ENCODE results near the gene LACC1.

Gene LACC1

DNA sequence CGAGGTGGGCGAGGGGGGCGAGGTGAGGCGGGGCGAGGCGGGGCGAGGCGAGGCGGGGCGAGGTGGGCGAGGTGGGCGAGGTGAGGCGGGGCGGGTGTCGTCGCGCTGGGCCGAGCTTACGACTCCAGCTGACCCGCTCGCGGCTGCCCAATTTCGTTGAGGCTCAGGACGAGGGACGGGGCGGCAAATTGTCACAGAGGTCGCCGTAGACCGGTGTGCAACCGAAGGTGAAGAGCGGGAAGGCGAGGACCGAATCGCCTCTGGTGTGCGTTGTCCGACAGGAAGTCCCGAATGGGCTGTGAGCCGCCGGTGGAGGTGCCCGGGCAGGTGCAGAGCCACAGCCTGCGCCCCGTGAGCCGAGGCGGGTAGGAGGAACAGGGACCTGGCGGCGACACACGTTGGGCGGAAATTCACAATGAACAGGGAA lies at the start of gene LACC1:
Gene LACC1, plus strand, starts transcription at position 150 of the 427 bp plus-strand sequence. CDS start 1,082 bp downstream, outside the sequence.
- DNase-seq, result peak in 1 of 2 donors; percentile 77

DNA sequence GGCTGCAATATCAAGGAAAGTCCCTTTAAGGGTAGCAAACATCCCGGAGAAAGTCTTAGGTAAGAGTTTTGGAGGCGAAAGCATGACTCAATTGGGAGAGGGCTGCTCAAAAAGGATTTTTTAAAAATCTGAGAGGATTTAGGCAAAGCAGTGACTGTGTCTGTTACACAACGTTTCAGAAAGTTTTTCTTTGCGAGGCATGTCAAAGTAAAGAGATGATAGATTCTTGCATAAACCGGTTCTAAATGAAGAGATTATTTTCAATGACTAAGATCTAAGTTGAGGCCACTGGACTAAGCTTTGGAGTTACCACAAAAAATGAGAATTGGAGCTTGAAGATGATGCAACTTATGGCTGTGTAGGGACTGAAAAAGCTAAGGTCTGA lies 49.2 kb upstream of the LACC1 start:
- no peak for DNase-seq

DNA sequence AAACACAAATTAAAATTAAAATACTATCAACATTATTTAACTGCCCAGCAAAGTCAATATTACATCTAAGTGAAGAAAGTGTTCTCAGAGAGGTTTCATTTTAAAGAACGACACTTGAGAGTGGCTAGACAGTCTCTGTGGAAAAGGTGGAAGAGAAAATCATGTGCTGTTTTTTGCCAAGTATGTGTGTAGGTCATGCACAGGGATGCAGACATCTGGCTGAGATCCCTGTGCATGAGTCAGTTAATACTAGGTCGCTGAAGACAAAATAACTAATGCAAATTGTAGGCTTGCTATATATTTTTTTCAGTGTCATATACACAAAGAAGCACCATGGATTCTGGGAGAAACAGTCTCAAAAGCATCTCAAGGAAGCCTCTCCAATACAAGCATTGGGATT lies 48.6 kb upstream of the LACC1 start:
- DNase-seq, result no peak

DNA sequence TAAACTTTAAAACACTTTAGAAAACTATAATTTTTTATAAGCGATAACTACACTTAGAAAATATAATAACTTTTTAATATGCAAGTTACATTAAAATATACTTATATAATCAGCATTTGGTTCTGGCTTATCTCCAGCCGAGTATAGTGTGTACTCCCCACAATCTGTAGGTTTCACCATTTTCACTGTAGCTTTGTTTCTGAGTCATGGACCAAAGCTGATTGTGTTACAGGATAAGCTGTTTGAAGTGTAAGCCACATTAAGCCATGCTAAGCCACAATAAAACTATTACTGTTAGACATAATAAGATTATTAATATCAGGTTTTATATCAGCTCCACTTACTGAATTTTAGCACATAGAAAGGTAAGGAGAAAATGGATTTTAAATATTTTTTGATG lies 44.0 kb upstream of the LACC1 start:
- DNase-seq, result no peak

DNA sequence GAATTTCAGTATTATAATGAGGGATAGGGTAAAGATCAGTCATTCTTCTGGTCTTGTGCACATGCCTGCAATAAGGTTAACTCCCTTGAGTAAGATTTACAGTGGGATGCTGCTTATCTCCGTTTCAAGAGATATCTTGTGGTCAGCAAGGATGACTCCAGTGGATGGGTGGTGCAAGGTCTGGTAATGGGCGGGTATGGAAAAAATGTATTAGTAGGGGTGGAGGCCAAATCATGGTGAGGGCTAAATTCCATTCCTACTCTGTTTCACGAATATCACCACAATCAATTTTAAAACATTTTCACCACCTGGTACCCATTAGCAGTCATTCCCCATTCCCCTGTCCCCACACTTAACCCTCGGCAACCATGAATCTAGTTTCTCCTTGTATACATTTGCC lies 40.8 kb upstream of the LACC1 start:
- no peak for DNase-seq

DNA sequence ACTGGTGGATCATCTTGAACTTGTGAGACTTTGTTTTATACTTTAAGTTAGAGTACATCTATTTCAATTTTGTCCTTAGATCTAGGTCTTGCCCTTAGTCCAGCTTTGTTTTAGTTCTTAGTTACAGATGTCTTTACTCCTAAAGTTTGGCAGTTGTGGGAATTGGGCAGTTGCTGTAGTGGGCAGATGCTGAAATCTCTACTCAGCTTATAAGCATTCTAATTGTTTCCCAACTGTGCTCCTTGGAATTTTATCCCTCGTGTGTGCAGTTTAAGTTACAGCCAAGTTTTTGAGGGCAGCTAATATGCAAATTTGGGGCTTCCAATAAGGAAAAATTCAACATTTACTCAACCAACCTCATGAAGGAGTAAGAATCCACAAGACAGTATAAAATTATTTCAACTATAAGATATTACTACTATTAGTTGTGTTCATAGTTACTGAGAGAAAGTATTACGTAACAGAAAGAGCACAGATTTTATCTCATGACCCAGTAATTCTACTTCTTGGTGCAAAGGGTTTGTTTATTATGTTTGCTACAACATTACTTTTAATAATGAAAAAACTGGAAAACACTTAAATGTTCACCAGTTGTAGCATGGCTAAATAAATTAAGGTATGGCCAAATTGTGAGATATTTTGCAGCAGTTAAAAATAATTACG lies 33.1 kb upstream of the LACC1 start:
- no peak for DNase-seq

DNA sequence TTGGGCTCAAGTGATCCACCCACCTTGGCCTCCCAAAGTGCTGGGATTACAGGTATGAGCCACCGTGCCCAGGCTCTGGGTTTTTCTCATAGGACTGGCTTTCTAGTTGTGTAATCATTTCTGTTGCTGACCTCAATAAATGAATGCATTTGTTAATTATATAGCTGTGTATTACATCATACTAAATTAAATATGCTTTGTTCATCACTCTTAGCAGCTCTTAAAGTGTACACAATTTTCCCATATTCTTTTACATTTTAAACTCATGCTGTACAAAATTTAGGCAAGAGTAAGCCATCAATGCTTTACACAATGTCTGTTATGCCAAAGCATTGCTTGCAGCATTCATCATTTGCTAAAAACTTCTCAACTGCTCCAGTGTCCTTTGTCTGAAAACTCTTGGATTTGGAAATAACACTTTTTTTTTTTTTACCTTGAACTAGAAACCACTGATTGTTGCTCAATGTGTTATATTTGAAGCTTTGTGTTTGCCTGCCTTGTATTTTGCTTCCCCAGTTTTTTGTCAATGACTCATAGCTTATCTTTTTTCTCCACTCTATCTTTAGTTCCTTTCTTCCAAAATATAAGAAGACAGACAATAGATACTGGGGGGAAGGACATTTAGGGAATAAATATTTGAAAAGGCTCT lies 31.6 kb upstream of the LACC1 start:
- no peak for DNase-seq

DNA sequence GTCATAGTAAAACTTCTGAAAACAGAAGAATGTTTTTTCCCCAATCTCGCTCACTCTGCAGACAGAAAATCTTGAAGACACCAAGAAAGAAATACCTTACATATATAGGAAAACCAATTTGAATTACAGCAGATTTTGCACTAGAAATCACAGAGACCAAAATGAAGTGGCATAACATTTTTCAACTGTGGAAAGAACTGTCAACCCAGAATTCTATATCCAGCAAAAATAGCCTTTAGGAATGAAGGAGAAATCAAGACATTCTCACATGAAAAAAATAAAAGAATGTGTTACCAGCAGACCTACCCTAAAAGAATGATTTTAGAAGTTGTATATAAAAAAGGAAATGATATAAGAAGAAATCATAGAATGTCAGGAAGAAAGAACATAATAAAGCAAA lies 28.8 kb upstream of the LACC1 start:
- DNase-seq, result no peak

DNA sequence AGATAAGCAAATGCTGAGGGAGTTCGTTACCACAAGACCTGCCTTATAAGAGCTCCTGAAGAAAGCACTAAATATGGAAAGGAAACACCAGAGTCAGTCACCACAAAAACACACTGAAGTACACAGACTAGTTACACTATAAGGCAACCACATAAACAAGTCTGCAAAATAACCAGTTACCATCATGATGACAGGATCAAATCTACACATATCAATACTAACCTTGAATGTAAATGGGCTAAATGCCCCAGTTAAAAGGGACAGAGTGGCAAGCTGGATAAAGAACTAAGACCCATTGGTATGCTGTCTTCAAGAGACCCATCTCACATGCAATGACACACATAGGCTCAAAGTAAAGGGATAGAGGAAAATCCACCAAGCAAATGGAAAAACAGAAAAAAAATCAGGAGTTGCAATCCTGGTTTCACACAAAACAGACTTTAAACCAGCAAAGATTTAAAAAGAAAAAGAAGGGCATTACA lies 26.7 kb upstream of the LACC1 start:
- no peak for DNase-seq

DNA sequence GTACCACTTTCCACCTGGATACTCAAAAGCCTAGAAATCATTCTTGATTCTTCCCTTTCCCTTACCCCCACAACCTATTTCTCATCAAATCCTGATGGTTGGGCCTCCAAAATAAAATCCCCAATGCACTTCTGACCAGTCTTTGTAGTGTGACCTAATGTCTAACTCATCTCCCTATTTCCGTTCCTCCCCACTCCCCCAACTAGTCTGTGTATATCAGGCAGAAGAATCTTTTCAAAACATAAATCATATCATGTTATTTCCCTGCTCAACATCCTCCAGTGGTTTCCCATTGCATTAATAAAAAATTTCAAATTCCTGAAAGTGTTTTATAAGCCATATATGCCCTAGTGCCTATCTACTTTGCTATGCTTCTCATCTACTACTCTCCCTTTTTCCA lies 17.8 kb upstream of the LACC1 start:
- no peak for DNase-seq

DNA sequence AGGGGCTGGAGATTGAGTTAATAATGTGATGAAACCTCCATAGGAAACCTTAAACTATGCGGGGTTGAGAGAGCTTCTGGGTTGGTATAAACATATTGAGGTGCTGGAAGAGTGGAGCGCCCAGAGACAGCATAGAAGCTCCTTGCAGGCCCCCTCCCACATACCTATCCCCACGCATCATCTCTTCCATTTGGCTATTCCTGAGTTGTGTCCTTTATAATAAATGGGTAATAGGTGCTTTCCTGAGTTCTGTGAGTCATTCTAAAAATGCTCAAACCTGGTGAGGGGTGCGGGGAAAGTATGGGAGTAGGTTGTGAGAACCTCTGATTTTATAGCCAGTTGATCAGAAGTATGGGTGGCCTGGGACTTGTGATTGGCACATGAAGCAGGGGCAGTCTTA lies 14.8 kb upstream of the LACC1 start:
- DNase-seq, result no peak

DNA sequence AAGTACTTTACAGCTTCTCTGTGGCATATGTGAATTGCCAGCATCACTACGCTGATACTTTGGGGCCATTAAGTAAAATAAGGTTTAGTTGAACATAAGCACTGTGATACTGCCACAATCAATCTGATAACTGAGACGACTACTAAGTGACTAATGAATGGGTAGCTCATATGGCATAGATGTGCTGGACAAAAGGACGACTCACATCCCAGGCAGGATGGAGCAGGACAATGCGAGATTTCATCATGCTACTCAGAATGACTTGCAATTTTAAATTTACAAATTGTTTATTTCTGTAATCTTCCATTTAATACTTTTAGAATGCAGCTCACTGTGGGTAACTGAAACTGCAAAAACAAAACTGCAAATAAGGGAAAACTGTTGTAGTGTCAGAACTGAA lies 13.8 kb upstream of the LACC1 start:
- no peak for DNase-seq

DNA sequence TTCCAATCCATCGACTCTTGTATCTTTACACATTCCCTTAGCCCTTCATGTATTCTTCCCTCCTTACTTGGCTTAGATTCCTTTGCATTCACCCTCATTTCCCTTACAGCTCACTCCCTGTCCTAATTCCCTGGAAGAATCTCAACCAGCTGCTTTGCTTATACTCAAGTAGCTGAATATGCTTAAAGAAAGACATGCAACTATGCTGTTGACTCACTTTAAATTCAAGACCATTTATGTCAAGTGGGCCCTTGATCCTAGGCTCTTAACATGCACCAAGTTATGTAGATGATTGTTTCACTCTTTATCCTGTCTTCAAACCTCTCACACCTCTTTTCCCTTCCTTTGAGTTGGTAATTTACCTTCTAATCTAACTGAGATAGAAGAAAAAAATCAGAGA lies 7.5 kb upstream of the LACC1 start:
- no peak for DNase-seq

DNA sequence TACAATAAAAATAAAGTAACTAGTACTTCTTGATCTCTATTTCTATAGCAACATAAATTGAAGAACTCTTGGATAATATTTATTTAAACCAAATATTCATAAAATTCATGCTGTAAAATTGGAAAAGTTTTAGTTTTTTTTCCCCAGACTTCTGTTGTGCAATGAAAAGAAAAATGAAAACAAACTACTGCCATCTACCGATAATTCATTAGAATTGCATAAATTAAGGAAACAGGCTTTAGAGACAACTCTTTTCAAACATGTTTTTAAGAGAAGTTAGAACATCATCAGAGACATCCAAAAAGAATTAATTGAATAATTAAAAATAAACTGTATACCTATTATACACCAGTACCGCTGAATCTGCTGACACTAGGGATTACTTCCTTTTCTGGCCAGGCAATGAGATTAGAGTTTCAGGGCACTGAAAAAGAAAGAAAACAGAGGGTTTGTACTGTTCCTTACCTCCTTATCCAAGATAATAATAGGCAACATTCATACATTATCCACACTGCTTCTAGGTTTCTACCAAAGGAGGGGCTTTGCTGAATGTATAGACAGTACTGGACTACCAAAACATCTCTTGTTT lies 5.1 kb upstream of the LACC1 start:
- no peak for DNase-seq

DNA sequence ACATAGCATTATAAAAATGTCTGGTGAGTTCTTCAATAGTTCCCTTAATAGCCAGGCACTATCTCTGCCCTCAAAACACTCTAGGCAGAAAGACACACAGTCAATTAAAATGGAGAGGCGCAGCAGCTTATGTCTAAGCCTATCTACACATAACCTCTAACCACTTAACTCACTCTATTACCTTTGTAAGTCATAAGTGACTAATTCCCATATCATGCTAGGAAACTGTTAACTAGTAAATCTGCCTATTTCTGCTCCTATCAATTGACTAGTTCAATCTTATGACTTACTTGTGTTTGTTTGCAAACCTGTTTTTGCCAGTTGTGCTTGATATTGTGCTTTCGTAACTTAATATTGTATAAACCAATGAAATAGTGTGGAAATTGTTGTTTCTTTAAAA lies 3.3 kb upstream of the LACC1 start:
- no peak for DNase-seq

DNA sequence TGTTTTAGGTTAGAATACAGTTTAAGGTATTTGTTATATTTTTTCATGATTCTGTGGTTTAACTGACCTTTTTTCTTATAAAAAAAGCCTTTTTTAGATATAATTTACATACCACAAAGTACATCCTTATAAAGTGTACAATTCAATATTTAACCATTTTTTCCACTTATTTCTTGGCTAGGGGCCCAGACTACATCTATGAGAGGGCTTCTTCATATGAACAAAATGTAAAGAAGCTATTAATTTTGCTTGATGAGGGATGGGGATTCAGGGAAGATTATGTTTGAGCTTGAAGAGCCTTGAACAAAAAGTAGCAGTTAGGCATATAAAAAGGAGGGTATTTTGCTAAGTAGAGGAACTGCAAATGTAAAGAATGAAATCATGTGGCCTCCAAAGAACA lies 2.4 kb upstream of the LACC1 start:
- no peak for DNase-seq

DNA sequence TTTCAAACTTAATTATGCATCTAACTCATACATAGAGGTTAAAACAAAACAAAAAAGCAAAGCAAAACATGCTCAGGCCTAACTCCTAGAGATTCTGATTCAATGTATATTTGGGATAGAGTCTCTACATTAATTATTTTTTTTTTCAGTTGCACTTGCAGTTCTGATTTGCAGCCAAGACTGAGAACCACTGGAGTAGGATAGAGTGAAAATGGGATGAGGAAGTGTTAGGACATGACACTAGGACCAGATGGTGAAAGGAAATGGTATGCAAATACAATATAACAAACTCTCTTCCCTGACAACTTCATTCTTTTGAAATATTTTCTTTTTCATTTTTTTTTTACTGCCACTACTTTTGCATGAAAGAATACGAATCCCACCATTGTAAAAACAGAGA lies 1.9 kb upstream of the LACC1 start:
- DNase-seq, result no peak

DNA sequence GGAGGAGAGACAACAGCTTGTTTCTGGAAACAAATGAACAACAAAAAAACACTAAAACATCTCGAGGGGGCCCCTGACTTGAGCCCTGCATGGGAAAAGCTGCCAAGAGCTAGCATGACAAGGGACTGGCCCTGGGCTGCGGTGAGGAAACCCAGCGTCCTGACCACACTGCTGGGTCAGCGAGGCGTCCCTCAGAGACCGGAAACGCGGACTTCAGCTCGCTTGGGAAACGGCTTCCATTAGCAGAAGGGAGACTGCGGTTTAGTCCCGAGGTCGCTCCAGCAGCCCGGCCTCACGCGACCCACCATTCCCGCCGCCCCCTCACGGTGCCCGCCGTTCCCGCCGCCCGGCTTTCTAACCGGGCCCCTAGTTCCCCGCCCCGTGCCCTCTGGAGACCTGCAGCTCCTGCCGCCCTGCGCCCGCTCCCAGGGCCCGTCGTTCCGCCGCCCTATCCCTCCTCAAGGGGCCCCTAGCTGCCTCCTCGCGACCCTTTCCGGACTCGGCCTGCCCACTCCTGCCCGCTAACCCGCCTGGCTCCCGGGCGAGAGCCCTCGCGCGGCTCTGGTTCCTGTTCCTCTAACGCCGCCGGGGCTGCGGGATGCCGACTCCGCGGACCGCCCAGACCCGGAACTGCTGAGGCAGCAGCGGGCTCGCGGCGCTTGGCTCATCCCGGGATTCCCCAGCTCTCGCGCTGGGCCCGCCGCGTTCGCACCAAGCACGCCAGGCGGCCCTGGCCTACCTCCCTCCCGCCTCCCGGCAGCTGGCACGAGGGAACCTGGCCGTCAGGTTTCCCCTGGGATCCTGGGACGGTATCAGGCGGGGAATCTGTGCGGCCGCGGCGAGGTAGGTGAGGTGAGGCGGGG lies 581 bp upstream of the LACC1 start, which contains the start of gene CCDC122:
Gene CCDC122, minus strand, starts transcription at position 849 of the 863 bp plus-strand sequence. CDS start 10,364 bp downstream, outside the sequence.
- peak; percentile 72 to 75 for DNase-seq

DNA sequence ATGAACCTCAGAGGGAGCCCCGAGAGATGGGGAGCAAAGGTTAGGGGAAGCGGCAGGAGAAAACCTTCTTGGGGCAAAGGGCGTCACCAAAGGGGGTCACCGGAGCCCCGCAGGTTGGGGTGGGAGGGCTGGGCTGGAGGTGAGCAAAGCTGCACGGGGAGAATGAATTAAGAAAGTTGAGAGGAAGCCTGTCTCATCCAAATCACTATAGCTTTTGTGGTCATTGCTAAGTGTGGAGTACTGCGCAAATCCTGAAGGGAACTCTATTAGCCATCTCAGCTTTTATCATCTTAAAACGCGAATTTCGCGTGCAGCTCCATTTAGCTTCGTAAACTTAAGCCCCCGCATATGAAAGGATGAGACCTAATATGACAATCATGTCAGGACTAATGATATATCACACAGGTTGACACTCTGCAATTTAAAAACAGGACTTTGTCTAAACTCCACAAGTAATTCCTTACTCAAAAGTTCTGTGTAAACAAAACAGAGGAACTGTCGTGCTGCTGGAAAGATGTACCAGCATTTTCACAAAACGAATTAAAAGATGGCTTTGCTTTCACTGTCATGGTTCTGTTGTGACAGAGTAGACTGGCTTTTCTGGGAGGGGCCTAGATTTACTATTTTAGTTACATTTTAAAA lies 631 bp downstream of the LACC1 start:
- no peak for DNase-seq

DNA sequence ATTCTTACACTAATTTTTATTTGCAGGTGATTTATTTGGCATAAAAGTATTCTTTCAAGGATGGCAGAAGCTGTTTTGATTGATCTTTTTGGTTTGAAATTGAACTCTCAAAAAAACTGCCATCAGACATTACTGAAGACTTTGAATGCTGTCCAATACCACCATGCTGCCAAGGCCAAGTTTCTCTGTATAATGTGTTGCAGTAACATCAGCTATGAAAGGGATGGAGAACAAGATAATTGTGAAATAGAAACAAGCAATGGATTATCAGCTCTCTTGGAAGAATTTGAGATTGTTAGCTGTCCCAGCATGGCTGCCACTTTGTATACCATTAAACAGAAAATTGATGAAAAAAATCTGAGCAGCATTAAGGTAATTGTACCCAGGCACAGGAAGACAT lies 1.2 kb downstream of the LACC1 start:
- DNase-seq, result no peak

DNA sequence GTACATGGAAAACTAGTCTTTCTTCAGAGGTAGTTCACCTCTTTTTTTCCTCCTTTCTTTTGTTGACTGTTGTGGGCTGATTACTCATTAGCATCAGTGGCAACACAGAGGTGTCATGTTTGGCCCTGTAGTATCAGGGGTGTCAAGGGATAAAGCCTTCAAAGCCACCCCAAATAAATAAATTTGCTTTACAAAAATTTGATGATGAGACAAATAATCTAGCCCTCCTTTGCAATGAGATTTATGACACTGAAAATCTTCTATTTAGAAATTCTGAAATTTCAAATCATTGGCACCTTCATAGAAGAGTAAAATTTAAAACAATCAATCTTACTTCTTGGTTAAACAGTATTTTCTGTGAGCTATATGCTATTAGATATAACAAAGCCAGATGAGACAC lies 1.9 kb downstream of the LACC1 start:
- DNase-seq, result no peak

DNA sequence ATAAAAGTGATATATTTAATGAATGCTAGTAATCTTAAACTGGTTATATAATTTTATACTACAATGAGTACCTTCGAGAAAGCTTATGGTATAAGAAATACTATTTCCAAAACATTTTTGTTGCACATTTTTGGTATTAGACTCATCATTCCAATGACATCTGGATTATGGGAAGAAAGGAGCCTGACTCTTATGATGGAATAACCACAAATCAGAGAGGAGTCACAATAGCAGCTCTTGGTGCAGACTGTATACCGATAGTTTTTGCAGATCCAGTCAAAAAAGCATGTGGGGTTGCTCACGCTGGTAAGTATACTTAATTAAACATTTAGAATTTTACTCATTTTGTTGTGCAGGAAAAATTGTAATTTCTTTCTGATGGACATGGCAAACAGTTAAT lies 3.9 kb downstream of the LACC1 start:
- DNase-seq, result no peak

DNA sequence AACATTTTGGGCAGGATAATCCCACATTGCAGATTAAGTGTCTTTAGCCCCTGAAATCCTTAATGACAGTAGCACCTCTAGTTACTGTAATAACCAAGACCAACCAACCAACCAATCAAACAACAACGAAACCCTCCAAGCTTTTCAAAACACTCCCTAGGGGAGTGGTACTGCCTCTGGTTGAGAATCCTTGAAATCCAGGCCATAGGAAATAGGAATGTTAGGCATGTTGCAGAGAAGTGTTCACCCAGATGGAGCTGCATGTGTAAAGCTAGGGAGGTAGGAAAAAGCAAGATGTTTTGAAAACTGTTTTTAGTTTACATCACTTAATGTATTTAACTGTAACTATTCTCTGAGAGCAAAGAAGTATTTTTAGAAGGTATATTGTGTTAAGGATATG lies 4.5 kb downstream of the LACC1 start:
- DNase-seq, result no peak
